H1 (cell line): ENCODE data around the gene EXOC2. TPM values are rescaled to one million over a fixed set of nuclear protein-coding genes. Genes with fewer than 3 reads are reported as not detected.

Experiments used
- CTCF ChIA-PET: fragments of 300-600 bp; sonication (Branson Sonifier 250); formaldehyde crosslinking; loops from one replicate; lab custom pipeline; 2021; ENCODE audit not compliant: partially characterized antibody; lab: Charles Lee
- POLR2A ChIA-PET: fragments of 300-600 bp; sonication (Branson Sonifier 250); formaldehyde crosslinking; loops from one replicate; lab custom pipeline; 2021; ENCODE audit warnings: inconsistent platforms; ENCODE audit not compliant: partially characterized antibody; lab: Charles Lee
- DNase-seq, 2 experiments: peaks; one replicate each; pipeline versions ENCODE4 v3.0.0 to v3.0.0-alpha.2; 2010 to 2022; ENCODE audit warnings: low spot score in 2 of 2, low read depth in 1 of 2, mixed read lengths in 1 of 2
- FAIRE-seq: peaks from 2 replicates; lab custom pipeline; 2011; peaks lifted over from hg19 to GRCh38; lab: Jason Lieb, UNC
- H2AFZ ChIP-seq: 2 replicates; pipeline ENCODE4 v1.8.1; 2012; ENCODE audit warnings: low read length, inconsistent platforms
- H2AK5ac ChIP-seq: 2 replicates; pipeline ENCODE4 v1.6.1; 2013; ENCODE audit warnings: low read depth, low read length
- H2BK120ac ChIP-seq: replicated peaks from 2 replicates; pipeline ENCODE3; 2013; ENCODE audit warnings: low read depth, low read length, inconsistent platforms
- H2BK12ac ChIP-seq: 2 replicates; pipeline ENCODE4 v1.6.1; 2013; ENCODE audit warnings: low read depth, low read length
- H2BK15ac ChIP-seq: 2 replicates; pipeline ENCODE4 v1.6.1; 2013; ENCODE audit warnings: low read length
- H2BK20ac ChIP-seq: 2 replicates; pipeline ENCODE4 v1.6.1; 2013; ENCODE audit warnings: low read length
- H2BK5ac ChIP-seq: 2 replicates; pipeline ENCODE4 v1.6.1; 2013; ENCODE audit warnings: low read depth, low read length
- H3K14ac ChIP-seq: 2 replicates; pipeline ENCODE4 v1.6.1; 2013; ENCODE audit warnings: inconsistent platforms; ENCODE audit not compliant: insufficient read length
- H3K18ac ChIP-seq: 2 replicates; pipeline ENCODE4 v1.6.1; 2013; ENCODE audit warnings: low read length; ENCODE audit errors: extremely low read depth
- H3K23ac ChIP-seq: 2 replicates; pipeline ENCODE4 v1.6.1; 2013; ENCODE audit warnings: inconsistent platforms; ENCODE audit not compliant: insufficient read length
- H3K23me2 ChIP-seq: 2 replicates; pipeline ENCODE4 v1.6.1; 2013; ENCODE audit warnings: low read depth, low read length
- H3K27ac ChIP-seq: 2 replicates; pipeline ENCODE4 v1.6.1; 2011; ENCODE audit warnings: low read depth, low read length, inconsistent platforms
- H3K27me3 ChIP-seq, 4 experiments: replicated peaks in 1 of 4; 1 replicate in 1 of 4; 2 replicates in 3 of 4; pipeline versions ENCODE4 v1.6.1 to v1.8.1; 2011 to 2013; ENCODE audit warnings: low read length in 3 of 4, mild to moderate bottlenecking in 3 of 4, inconsistent platforms in 2 of 4, mixed read lengths in 2 of 4, moderate library complexity in 1 of 4; ENCODE audit not compliant: control insufficient read depth in 3 of 4, insufficient read depth in 3 of 4; ENCODE audit errors: extremely low read depth in 1 of 4
- H3K36me3 ChIP-seq, 4 experiments: 2 replicates each; pipeline versions ENCODE4 v1.6.1 to v1.8.1; 2011 to 2013; ENCODE audit warnings: mild to moderate bottlenecking in 4 of 4, low read length in 3 of 4, moderate library complexity in 2 of 4, control low read depth in 1 of 4, inconsistent platforms in 1 of 4; ENCODE audit not compliant: insufficient read depth in 4 of 4, control insufficient read depth in 2 of 4
- H3K4ac ChIP-seq: replicated peaks from 2 replicates; pipeline ENCODE3; 2013; ENCODE audit warnings: low read length, low read depth, mixed read lengths, inconsistent platforms; ENCODE audit not compliant: insufficient read length
- H3K4me1 ChIP-seq, 4 experiments: replicated peaks in 1 of 4; 1 replicate in 1 of 4; 2 replicates in 3 of 4; pipeline versions ENCODE4 v1.6.1 to v1.8.1; 2011 to 2013; ENCODE audit warnings: low read length in 3 of 4, inconsistent platforms in 2 of 4, mixed read lengths in 1 of 4; ENCODE audit not compliant: insufficient read depth in 4 of 4, control insufficient read depth in 3 of 4
- H3K4me2 ChIP-seq, 2 experiments: 2 replicates each; pipeline versions ENCODE4 v1.6.1 to v1.8.1; 2011 to 2013; ENCODE audit warnings: low read depth in 2 of 2, low read length in 2 of 2, control low read depth in 1 of 2, inconsistent platforms in 1 of 2, mild to moderate bottlenecking in 1 of 2; ENCODE audit not compliant: insufficient read depth in 1 of 2
- H3K4me3 ChIP-seq, 4 experiments: fragments of 200-600, 300-600 bp in 1 of 4; sonication (generic), shearing (Covaris generic), sonication (Bioruptor Twin) in 1 of 4; 2 replicates each; pipeline versions ENCODE4 v1.5.1 to v1.8.1; 2011 to 2016; ENCODE audit warnings: low read length in 4 of 4, low read depth in 3 of 4, control low read depth in 2 of 4, inconsistent platforms in 2 of 4, mild to moderate bottlenecking in 2 of 4, mixed read lengths in 1 of 4, moderate library complexity in 1 of 4; ENCODE audit not compliant: insufficient read depth in 2 of 4; ENCODE audit errors: extremely low read depth in 1 of 4
- H3K56ac ChIP-seq: replicated peaks from 2 replicates; pipeline ENCODE3; 2013; ENCODE audit warnings: low read depth, mild to moderate bottlenecking, mixed read lengths, low read length, inconsistent platforms; ENCODE audit not compliant: insufficient read length
- H3K79me1 ChIP-seq: 2 replicates; pipeline ENCODE4 v1.6.1; 2013; ENCODE audit warnings: low read depth, low read length, control low read depth
- H3K79me2 ChIP-seq, 2 experiments: 2 replicates each; pipeline versions ENCODE4 v1.6.1 to v1.8.1; 2012 to 2013; ENCODE audit warnings: low read length in 2 of 2, mild to moderate bottlenecking in 2 of 2, inconsistent platforms in 1 of 2; ENCODE audit not compliant: insufficient read depth in 2 of 2, control insufficient read depth in 1 of 2
- H3K9ac ChIP-seq, 4 experiments: replicated peaks in 1 of 4; 1 replicate in 1 of 4; 2 replicates in 3 of 4; pipeline versions ENCODE4 v1.6.1 to v1.8.1; 2011 to 2013; ENCODE audit warnings: low read depth in 3 of 4, low read length in 3 of 4, control low read depth in 2 of 4, mild to moderate bottlenecking in 2 of 4, moderate library complexity in 2 of 4, inconsistent platforms in 1 of 4; ENCODE audit errors: extremely low read depth in 1 of 4
- H3K9me3 ChIP-seq, 2 experiments: 2 replicates each; pipeline versions ENCODE4 v1.6.1 to v1.8.1; 2012 to 2013; ENCODE audit warnings: mild to moderate bottlenecking in 2 of 2, moderate library complexity in 2 of 2, control low read depth in 1 of 2, inconsistent platforms in 1 of 2, low read depth in 1 of 2, low read length in 1 of 2, mixed read lengths in 1 of 2; ENCODE audit not compliant: insufficient read depth in 2 of 2
- H4K20me1 ChIP-seq, 2 experiments: replicated peaks in 1 of 2; 2 replicates each; pipeline versions ENCODE3 to v1.8.1; 2011 to 2013; ENCODE audit warnings: inconsistent platforms in 2 of 2, low read length in 2 of 2, mild to moderate bottlenecking in 1 of 2; ENCODE audit not compliant: insufficient read depth in 2 of 2, control insufficient read depth in 1 of 2
- H4K5ac ChIP-seq: 2 replicates; pipeline ENCODE4 v1.6.1; 2013; ENCODE audit warnings: low read length, low read depth, mixed read lengths, inconsistent platforms; ENCODE audit not compliant: insufficient read length
- H4K8ac ChIP-seq: 2 replicates; pipeline ENCODE4 v1.8.0; 2013; ENCODE audit warnings: mild to moderate bottlenecking, moderate library complexity, low read length, inconsistent platforms; ENCODE audit not compliant: insufficient read depth; ENCODE audit errors: extremely low read depth
- H4K91ac ChIP-seq: replicated peaks from 2 replicates; pipeline ENCODE3; 2013; ENCODE audit warnings: low read length, mixed read lengths, inconsistent platforms; ENCODE audit not compliant: insufficient read length
- ASH2L ChIP-seq: fragments of 200-600, 300-600 bp; sonication (generic); IDR thresholded peaks from one replicate; pipeline ENCODE4 v1.7.1; 2017; ENCODE audit warnings: low read length
- CEBPB ChIP-seq: IDR thresholded peaks from 2 replicates; pipeline ENCODE4 v1.6.1; 2012; ENCODE audit warnings: low read depth, low read length
- CHD2 ChIP-seq: IDR thresholded peaks from 2 replicates; pipeline ENCODE4 v1.6.1; 2012; ENCODE audit warnings: low read length, improper control_type of control experiment
- GTF2F1 ChIP-seq: IDR thresholded peaks from 2 replicates; pipeline ENCODE4 v1.6.1; 2012; ENCODE audit warnings: low read depth, low read length, improper control_type of control experiment, borderline replicate concordance
- PHF8 ChIP-seq: fragments of 200-600 bp; sonication (generic); conservative IDR thresholded peaks from 2 replicates; pipeline ENCODE4 v1.7.1; 2012; ENCODE audit warnings: low read depth, mild to moderate bottlenecking, inconsistent platforms, low read length, moderate library complexity
- RBBP5 ChIP-seq: IDR thresholded peaks from 2 replicates; pipeline ENCODE4 v1.7.1; 2012; ENCODE audit warnings: low read depth, mild to moderate bottlenecking, inconsistent platforms, low read length, moderate library complexity, borderline replicate concordance
- RFX5 ChIP-seq: IDR thresholded peaks from 2 replicates; pipeline ENCODE4 v1.6.1; 2011; ENCODE audit warnings: low read depth, low read length, improper control_type of control experiment, borderline replicate concordance
- SAP30 ChIP-seq: fragments of 300-600 bp; sonication (generic); IDR thresholded peaks from 2 replicates; pipeline ENCODE4 v1.7.1; 2012; ENCODE audit warnings: low read length, moderate library complexity, mild to moderate bottlenecking, inconsistent platforms; ENCODE audit not compliant: insufficient read depth, insufficient replicate concordance
- SIN3A ChIP-seq, 2 experiments: IDR thresholded peaks in 1 of 2; conservative IDR thresholded peaks in 1 of 2; 2 replicates each; pipeline ENCODE4 v1.6.1; 2011 to 2012; ENCODE audit warnings: low read length in 2 of 2, improper control_type of control experiment in 1 of 2, low read depth in 1 of 2, mild to moderate bottlenecking in 1 of 2
- SIRT6 ChIP-seq: IDR thresholded peaks from one replicate; pipeline ENCODE4 v1.7.1; 2012; ENCODE audit warnings: low read length, inconsistent platforms
- SP4 ChIP-seq: IDR thresholded peaks from 2 replicates; pipeline ENCODE4 v1.6.1; 2012; ENCODE audit warnings: low read length, inconsistent platforms
- SRF ChIP-seq: IDR thresholded peaks from 2 replicates; pipeline ENCODE4 v1.6.1; 2011; ENCODE audit warnings: mild to moderate bottlenecking, low read depth, low read length, moderate library complexity
- TEAD4 ChIP-seq: IDR thresholded peaks from 2 replicates; pipeline ENCODE4 v1.6.1; 2012; ENCODE audit warnings: low read depth, low read length, inconsistent platforms, mixed read lengths
- WGBS, 2 experiments: shearing (Covaris generic) in 1 of 2; methylation state at CpG; one replicate each; pipeline versions ENCODE4 v1.1.6 to v1.1.7; 2013 to 2015; ENCODE audit warnings: low lambda C conversion rate in 2 of 2, mixed read lengths in 2 of 2, inconsistent platforms in 1 of 2, low coverage in 1 of 2, missing lambda C conversion rate in 1 of 2; ENCODE audit not compliant: insufficient replicate concordance in 2 of 2, insufficient coverage in 1 of 2, insufficient read length in 1 of 2; ENCODE audit errors: extremely low coverage in 1 of 2, missing lambda C conversion rate in 1 of 2; 5-methylcytosine and 5-hydroxymethylcytosine counted together
- polyA plus RNA-seq, 7 experiments: library from polyadenylated mRNA; depleted of rRNA in 3 of 7; stranded (reverse) in 5 of 7; unstranded in 2 of 7; fragments of >200 nt in 5 of 7; fragments of 200-250 nt in 2 of 7; gene quantifications; 1 replicate in 5 of 7; 2 replicates in 1 of 7; 4 replicates in 1 of 7; pipeline versions ENCODE4 v1.2.1 to v1.2.3, GENCODE V29; 2011 to 2013; ENCODE audit warnings: missing spikeins in 2 of 7, mixed read lengths in 2 of 7
- total RNA-seq: library from RNA; stranded (reverse); fragmentation: NEBNext Ultra II Directional; extraction: Animal tissue kit (Norgen Biotek cat#: 25700); gene quantifications from 2 replicates; pipeline ENCODE4 v1.2.1, GENCODE V29; 2021

EXOC2 gene
- total and polyA plus RNA-seq, 2 of the 8 experiments (the other 6 are each of a cell fraction or from before 2014, with no cell fraction given), result 25.5 to 44.4 TPM

DNA sequence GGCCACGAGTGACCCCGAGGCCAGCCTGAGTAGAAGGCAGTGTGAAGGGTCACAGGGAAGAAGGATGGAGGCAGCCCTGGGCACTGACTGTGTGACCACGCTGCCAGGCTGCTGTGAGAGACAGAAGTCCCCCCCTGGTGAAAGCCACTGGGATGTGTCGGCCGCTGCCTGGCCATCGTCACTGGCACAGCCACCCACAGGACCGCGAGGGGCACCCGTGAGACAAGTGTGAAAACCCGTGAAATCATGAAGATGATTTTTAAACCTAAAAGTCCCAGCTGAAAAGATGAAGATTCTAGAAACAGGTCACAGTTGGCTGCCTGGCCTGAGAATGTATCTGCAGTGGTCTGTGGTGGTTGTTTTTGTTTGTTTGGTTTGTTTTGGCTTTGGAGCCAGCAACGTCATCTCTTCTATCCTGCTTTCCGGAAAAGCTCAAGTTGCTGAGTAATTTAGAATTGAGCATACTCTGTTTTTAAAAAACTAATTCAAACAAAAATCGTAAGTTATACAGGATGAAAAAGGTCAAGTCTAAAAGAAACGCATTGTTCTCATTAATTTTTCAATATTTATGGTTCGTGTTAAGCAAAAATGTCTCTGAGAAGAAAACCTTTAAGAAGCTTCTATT is 130.8 kb downstream of the EXOC2 start:
- Histone ChIP-seq H3K56ac (no peak overlapping the region), H3K4me2 (no peak overlapping the region), H3K9ac (no peak overlapping the region), H2BK120ac (no peak overlapping the region), H2BK12ac (no peak overlapping the region), H3K23me2 (no peaks in the 10 kb centered on the region), H4K8ac (no peak overlapping the region), H2BK5ac (no peak overlapping the region), H2BK15ac (no peak overlapping the region), H2AK5ac (no peak overlapping the region), H3K4me1 (no peaks in the 10 kb centered on the region), H3K4ac (no peak overlapping the region), H3K9me3 (no peaks in the 10 kb centered on the region), H2AFZ (no peak overlapping the region), H3K36me3 (peaks cover 2 to 37% (median 12%) of the 10 kb centered on the region in 4 experiments; a peak in 5 of 8 replicates), H3K27me3 (no peaks in the 10 kb centered on the region), H3K4me3 (no peak overlapping the region), H4K20me1 (no peaks in the 10 kb centered on the region), H4K5ac (no peak overlapping the region), H3K27ac (no peak overlapping the region), H3K23ac (no peak overlapping the region), H2BK20ac (no peak overlapping the region), H3K79me2 (no peaks in the 10 kb centered on the region), H3K14ac (no peak overlapping the region), H3K18ac (no peak overlapping the region), H3K79me1 (no peaks in the 10 kb centered on the region), H4K91ac (no peak overlapping the region)
- FAIRE-seq, result no peak
- CTCF ChIA-PET, result interaction anchor here (0.8 kb wide), 1 partner anchor 24 kb away, joined by 3 read pairs; no protein-coding TSS in a partner anchor
- TF ChIP-seq SIN3A (conservative IDR thresholded peaks at IDR 0.05 in 1 of 2, IDR thresholded peaks at IDR 0.05 in 1 of 2; ENCODE audit: low read depth in 1 of 2, low read length in 2 of 2) (no peak), RBBP5 (no peak), SRF (no peak), CHD2 (no peak), GTF2F1 (no peak), PHF8 (no peak), SIRT6 (no peak), RFX5 (no peak), CEBPB (no peak), SP4 (no peak), ASH2L (no peak), SAP30 (no peak), TEAD4 (no peak)
- no peak for DNase-seq
- POLR2A ChIA-PET, result no interaction called here
- WGBS, 2 experiments, result 95% methylated on average over 15 of the region's 15 CpGs; no CpG with 5 or more reads in 1 of the 2 experiments
